HG03095 (cell line): ENCODE results near the gene RAD18.

Experiments
- ATAC-seq: cut with Tn5 transposase; IDR thresholded peaks from one replicate; pipeline ENCODE4 v1.9.1; 2021; ENCODE audit warnings: moderate library complexity; ENCODE audit not compliant: unreplicated experiment

The RAD18 gene, protein sequence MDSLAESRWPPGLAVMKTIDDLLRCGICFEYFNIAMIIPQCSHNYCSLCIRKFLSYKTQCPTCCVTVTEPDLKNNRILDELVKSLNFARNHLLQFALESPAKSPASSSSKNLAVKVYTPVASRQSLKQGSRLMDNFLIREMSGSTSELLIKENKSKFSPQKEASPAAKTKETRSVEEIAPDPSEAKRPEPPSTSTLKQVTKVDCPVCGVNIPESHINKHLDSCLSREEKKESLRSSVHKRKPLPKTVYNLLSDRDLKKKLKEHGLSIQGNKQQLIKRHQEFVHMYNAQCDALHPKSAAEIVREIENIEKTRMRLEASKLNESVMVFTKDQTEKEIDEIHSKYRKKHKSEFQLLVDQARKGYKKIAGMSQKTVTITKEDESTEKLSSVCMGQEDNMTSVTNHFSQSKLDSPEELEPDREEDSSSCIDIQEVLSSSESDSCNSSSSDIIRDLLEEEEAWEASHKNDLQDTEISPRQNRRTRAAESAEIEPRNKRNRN

GRCh38 chr3:8963137-8963853 is at the start of gene RAD18:
RAD18 (minus strand) TSS chr3:8963472; CDS start chr3:8963385, 87 bp downstream.
- ATAC-seq, result peak; percentile 91

GRCh38 chr3:9012521-9012920 is 49.2 kb upstream of the RAD18 start:
- no peak for ATAC-seq

GRCh38 chr3:9009976-9010545 is 46.8 kb upstream of the RAD18 start:
- no peak for ATAC-seq

GRCh38 chr3:9008550-9009255 is 45.4 kb upstream of the RAD18 start:
- no peak for ATAC-seq

DNA sequence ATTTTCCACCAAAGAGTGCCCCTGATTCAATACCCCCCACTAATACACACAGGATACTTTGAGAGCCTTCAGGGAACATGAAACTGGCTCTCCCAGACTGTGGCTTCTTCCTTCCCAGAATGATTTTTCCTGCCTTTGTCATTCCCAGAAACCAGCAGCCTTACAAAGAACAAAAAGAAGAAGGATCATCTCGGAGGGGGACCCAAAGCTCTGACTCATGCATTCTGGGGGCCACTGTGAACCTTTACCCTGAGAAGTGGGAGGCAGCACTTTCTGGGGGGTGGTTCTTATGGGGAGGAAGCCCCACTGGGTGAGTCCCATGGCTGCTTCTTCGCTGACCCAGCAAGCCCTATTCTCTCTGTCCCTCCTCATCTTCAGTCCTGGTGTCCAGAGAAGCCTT is 44.7 kb upstream of the RAD18 start:
- no peak for ATAC-seq

DNA sequence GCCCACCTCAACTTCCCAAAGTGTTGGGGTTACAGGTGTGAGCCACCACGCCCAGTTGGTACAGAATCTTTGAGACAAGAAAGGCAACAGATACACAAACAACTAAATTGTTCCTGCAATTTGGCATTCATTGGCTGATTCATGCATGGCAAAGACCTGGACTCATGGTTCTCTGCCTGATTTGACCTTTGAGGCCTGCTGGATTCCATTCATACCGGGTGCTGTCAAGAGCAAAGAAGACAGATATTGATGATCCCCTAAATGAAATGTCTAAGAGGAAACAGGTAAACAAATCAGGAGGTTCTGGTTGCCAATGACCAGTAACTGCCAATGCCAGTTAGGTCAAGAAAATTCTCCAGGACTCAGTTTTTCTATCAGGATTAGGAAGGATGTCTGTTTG is 43.9 kb upstream of the RAD18 start:
- ATAC-seq, result no peak

DNA sequence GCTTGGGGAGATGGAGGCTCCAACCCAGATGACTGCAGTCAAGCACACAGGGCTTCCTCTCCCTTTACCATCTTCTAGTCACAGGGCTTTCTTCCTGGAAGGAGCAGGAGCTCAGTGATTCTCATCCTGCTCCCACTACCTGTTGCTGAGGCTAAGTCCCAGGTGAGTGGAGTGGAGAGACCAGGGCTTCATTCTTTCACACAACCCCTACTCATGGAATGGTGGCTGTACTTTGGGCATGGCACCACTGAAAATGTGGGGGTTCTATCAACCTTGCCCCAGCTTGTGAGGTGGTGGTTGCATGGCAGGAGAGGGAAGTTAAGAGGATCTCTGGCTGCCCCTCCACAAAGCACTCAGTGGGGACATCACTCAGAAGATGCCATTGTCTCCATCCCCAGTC is 36.8 kb upstream of the RAD18 start:
- ATAC-seq, result no peak

- ATAC-seq, result no peak
Measured at GRCh38 chr3:8997151-8997550, 33.9 kb upstream of the RAD18 start.

DNA sequence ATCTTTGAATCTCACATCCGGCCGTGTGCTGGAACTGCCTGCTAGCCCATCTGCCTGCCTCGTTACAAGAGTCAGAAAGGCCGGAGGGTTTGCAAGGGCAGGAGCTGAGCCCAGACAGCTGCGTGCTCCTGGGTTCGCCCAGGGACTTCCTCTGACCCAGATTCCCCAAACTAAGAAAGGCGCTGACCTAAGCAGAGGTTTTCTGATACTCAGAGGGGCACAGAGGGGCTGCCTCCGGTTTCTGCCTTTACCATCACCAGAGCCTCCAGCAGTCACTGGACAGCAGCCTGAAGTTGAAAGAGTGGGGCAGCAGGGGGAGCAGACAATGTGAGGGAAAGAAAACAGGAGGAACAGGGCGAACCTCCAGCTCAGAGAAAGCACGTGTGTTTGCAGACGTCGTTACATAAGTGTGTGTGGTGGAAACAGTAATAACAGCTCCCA is 33.4 kb upstream of the RAD18 start:
- no peak for ATAC-seq

GRCh38 chr3:8996216-8996615 is 32.9 kb upstream of the RAD18 start:
- no peak for ATAC-seq

DNA sequence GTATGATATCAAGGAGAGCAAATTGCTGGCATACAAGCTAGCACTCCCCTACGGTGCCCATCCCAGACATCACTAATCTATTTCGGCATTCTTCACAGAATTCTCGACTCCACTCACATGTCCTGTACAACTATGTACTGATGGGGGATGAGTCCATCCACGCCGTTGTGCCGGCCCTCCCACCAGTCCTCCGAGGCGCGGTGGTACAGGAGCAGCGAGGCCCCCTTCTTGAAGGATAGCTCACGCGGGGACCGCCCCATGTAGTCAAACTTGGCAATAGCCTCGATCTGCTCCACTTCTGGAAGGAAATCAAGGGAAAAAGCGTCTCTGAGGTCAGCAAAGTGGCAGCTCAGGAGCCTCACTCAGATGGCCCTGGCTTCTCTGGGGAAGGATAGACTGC is 31.0 kb upstream of the RAD18 start:
- ATAC-seq, result no peak

DNA sequence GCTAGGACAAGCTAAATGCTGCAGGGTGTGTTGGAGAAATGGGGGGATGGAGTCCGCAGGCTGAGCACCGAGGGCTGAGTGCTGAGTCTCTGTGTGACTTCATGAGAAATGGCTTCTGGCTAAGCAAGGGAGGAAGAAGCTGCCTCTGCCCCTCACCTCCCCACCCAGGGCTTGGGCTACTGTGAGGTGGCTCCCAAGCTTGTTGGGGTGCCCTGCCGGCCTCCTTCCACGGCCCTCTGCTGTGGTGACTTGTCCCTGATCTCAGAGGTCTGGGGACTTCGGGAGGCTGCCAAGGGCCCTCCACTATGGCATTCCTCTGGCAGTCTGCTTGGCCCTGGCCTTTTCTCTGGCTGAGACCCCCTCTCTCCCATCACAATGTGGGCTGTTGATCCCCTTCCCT is 30.1 kb upstream of the RAD18 start:
- no peak for ATAC-seq

- ATAC-seq, result no peak
Measured at GRCh38 chr3:8992854-8993253, 29.6 kb upstream of the RAD18 start.

GRCh38 chr3:8992199-8992598 is 28.9 kb upstream of the RAD18 start:
- no peak for ATAC-seq

DNA sequence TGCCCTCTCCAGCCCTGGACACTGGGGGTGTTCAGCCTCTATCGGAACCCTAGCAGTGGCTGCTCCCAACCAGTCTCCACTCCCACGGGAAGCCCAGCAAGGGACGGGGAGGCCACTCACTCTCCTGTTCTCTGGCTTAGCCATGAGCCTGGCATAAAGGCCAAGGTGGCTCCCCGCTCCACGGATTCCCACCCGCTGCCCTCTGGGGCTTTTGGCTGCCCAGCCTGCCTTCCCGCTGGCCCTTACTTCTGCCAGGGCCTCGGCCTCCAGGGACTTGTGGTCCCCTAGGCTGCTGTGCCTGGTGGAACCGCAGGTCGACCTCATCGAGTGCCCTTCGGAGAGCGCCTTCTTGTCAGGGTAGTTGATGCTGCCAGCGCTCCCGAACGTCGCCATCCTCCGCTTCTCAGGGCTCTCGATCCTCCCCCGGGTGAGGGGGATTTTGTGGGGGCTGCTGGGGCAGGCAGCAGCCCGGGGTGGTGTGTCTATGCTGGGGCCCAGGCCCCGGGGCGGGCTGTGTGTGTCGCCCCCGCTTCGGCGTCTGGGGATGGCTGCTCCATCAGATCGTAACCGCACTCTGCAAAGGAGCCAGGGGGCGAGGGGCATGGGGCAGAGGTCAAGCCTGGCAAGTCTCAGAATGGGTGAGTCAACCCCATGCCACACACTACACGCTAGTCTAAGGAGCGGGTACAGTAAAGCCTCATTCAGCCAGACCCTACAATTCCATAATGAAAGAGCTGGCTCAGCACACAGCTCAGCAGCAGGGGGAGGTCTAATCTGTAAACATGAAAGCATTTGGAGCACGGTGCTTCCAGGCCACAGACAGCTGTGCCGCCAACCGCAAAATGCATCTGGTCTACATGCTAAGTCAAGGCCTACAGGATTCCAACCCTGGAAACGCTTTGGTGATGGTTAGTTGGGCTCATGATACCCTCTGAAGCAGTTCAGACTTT is 27.3 kb upstream of the RAD18 start:
- ATAC-seq, result no peak

- no peak for ATAC-seq
Measured at GRCh38 chr3:8988791-8989558, 25.7 kb upstream of the RAD18 start.

DNA sequence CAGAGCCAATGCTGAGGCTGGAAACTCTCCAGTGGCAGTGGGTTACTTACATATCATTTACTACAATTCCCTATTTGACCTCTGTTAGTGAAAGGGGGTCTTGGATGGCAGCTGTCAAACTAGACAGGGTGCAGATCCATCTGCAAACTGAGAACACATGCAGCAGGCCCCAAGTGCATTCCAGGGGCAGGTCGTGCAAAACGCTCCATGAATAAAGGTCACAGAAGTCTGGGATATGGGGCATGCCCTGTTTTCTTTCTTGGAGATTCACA is 25.0 kb upstream of the RAD18 start:
- no peak for ATAC-seq

DNA sequence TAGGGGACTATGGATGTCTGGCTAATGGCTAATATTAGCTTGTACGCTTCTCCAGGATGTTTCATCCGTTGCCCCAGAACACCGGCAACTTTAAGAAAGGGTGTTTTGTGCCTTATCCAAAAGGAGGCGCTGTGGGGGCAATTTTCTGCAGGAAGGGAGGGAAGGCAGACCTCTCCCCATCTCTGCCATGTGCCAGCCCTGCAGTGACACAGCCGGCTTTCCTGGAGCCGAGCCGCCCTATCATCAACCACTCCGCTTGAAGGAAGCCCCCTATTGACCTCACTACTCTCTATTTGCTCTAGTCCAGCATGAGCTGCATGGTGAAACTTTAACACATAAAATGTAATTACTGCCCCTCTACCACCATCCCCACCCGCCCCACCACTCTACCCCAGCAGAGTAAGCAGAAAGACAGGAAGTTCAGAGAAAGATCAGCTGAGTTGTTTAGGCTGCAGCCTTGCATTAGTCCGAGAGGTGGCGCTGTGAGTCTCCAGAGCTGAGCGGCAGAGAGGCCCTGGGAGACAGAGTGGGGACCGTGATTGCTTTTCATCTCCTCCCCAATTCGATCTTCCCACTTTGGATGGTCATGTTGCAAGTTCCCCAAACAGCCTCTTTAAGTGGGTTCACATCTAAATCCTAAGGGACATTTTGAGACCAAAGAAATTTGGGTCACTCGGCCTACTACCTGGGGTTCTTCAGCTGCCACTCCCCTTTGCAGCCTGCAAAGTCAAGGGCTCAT is 24.5 kb upstream of the RAD18 start:
- peak; percentile 77 for ATAC-seq

GRCh38 chr3:8987226-8987625 is 24.0 kb upstream of the RAD18 start:
- no peak for ATAC-seq
